ACC112 (cell line): Measurements from ENCODE around the gene ADGRV1.

ENCODE experiments used
- H2AFZ ChIP-seq: fragments of 200-600 bp; sonication (generic); one replicate; pipeline ENCODE4 v1.6.0; 2017; ENCODE audit warnings: antibody characterized with exemption, low read length; ENCODE audit not compliant: unreplicated experiment
- H3K27ac ChIP-seq: fragments of 200-600 bp; sonication (generic); 2 replicates; pipeline ENCODE4 v1.5.1; 2014; ENCODE audit warnings: low read depth, mild to moderate bottlenecking, antibody characterized with exemption, low read length, moderate library complexity
- H3K27me3 ChIP-seq: fragments of 200-600 bp; sonication (generic); 2 replicates; pipeline ENCODE4 v1.6.1; 2014; ENCODE audit warnings: mild to moderate bottlenecking, antibody characterized with exemption, low read length, moderate library complexity, mixed read lengths; ENCODE audit not compliant: insufficient read depth
- H3K36me3 ChIP-seq: fragments of 200-600 bp; sonication (generic); 2 replicates; pipeline ENCODE4 v1.6.1; 2016; ENCODE audit warnings: mild to moderate bottlenecking, antibody characterized with exemption, low read length, moderate library complexity, mixed read lengths; ENCODE audit not compliant: insufficient read depth
- H3K4me1 ChIP-seq: fragments of 200-600 bp; sonication (generic); one replicate; pipeline ENCODE4 v1.6.1; 2016; ENCODE audit warnings: low read length, mixed read lengths; ENCODE audit not compliant: insufficient read depth, unreplicated experiment, control insufficient read depth
- H3K4me3 ChIP-seq: fragments of 200-600 bp; sonication (generic); 2 replicates; pipeline ENCODE4 v1.5.1; 2014; ENCODE audit warnings: mild to moderate bottlenecking, low read depth, low read length
- H3K79me2 ChIP-seq: fragments of 200-600 bp; sonication (generic); one replicate; pipeline ENCODE4 v1.6.0; 2016; ENCODE audit warnings: low read length; ENCODE audit not compliant: control insufficient read depth, unreplicated experiment, insufficient read depth

ADGRV1 gene

DNA sequence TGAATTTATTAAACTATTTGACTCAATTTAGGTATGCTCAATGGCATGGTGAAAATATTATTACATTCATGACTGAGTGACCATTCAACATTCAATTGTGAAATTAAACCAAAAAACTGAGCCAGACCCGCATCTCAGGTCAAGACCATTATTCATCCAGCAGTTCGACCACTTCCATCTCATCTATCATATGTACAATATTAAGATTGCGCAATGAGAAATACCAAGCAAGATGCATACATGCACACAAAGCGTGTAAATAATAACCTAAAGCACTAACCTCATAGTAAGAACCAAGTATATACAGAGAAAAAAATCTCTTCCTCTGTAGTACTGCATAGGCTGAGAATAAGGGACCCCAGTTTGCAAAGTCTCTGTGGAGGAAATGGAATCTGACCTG is 310.2 kb downstream of the ADGRV1 start:
- Histone ChIP-seq H3K27ac (no peak overlapping the region), H3K4me3 (no peak overlapping the region), H3K36me3 (no peaks in the 10 kb centered on the region), H3K27me3 (no peaks in the 10 kb centered on the region), H3K79me2 (no peaks in the 10 kb centered on the region), H3K4me1 (no peaks in the 10 kb centered on the region), H2AFZ (no peak overlapping the region)

DNA sequence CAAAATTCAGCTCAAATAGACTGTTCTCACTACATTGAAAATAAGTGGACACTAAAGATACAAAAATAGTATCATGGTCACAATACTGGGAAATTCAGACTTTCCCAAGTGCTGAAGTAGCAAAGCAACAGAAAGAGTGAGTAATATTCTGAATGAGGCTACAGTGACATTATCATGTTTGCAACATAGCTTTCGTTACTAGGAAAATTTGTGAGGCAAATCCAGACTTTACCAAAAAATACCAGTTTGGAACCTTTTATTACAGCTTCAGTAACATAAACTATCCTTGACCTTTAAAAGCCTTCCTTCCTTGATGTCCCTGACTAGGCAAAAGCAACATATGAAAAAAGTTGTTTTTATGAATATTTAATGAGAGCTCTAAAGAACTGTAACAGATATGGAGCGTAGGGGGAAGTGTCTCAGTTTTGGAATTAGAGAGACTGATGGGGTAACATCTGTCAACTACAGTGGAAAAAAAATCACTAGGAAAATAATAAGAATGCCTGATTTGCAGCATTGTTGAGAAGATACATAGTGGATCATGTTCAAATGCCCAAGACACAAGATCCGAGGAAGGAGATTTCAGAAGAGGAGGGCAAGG is 312.9 kb downstream of the ADGRV1 start:
- no peaks in the 10 kb centered on the region for H3K79me2 ChIP-seq
- H3K27me3 ChIP-seq = no peaks in the 10 kb centered on the region
- no peaks in the 10 kb centered on the region for H3K4me1 ChIP-seq
- H3K36me3 ChIP-seq = no peaks in the 10 kb centered on the region
- no peak overlapping the region for H3K27ac ChIP-seq
- H3K4me3 ChIP-seq = no peak overlapping the region
- no peak overlapping the region for H2AFZ ChIP-seq

DNA sequence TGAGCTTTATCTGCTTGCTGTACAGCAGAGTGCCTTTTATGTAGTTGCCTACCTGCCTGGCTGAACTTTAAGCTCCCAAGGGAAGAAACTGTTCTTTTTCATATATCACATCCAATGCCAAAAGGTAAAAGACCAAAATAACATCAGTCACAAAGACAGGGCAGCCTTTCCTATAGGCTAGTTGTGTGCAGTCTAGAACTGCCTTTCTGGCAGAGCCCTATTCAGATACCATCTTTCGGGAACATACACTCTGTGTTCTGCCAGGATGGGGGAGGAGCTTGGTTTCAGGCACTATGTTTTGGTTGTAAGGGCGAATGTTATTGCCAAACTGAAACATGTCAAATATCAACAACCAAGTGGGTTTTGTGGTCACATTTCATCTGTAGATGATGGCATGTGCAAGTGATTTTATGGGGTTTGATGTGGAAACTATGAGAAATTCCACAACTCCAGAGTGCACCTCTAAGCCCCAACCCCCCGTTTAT is 314.5 kb downstream of the ADGRV1 start:
- Histone ChIP-seq H3K4me1 (no peaks in the 10 kb centered on the region), H3K27me3 (no peaks in the 10 kb centered on the region), H3K79me2 (no peaks in the 10 kb centered on the region), H3K4me3 (no peak overlapping the region), H3K27ac (no peak overlapping the region), H2AFZ (no peak overlapping the region), H3K36me3 (no peaks in the 10 kb centered on the region)

DNA sequence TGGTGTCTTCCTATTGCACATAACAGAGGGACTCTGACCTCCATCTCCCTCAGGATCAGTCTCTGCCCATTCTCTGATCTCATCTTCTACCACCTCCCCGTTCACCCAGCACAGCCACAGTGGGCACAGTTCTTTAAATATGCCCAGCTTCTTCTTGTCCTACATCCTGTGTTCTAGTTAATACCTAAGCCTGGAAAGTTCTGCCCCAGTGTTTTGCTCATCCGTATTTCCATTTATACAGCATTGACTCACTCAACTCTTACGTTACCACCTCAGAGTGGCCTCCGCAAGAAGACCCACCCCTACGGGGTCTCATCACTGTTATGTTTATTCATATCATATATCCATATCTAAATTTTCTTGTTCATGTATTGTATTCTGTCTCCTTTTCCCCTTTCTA is 315.5 kb downstream of the ADGRV1 start:
- Histone ChIP-seq H3K27me3 (no peaks in the 10 kb centered on the region), H3K4me1 (no peaks in the 10 kb centered on the region), H3K36me3 (no peaks in the 10 kb centered on the region)

DNA sequence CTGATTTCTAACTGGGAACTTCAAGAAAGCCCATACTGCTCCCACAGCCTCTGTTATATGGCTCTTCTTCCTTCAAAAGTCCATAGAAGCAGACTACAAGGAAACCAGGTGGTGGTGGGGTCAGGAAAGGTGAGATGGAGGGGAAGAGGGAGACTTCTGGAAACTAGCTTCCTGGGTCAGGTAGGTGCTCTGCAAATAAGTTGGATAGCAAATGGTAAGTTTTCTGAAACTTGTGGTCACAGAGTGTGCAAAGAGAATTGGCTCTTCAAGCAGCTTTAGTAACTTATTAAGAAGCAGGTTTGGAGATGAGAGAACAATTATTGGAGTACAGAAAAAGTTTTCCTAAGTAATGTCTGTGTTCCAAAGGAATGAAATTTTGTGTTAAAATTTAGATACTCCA is 316.9 kb downstream of the ADGRV1 start:
- Histone ChIP-seq H3K4me1 (no peaks in the 10 kb centered on the region), H3K79me2 (no peaks in the 10 kb centered on the region), H3K36me3 (no peaks in the 10 kb centered on the region), H3K27ac (no peak overlapping the region), H2AFZ (no peak overlapping the region), H3K27me3 (no peaks in the 10 kb centered on the region), H3K4me3 (no peak overlapping the region)

More for the DNA sequence above, 315.5 kb downstream of the ADGRV1 start:
- Histone ChIP-seq H3K27ac (no peak overlapping the region), H2AFZ (no peak overlapping the region), H3K79me2 (no peaks in the 10 kb centered on the region), H3K4me3 (no peak overlapping the region)

DNA sequence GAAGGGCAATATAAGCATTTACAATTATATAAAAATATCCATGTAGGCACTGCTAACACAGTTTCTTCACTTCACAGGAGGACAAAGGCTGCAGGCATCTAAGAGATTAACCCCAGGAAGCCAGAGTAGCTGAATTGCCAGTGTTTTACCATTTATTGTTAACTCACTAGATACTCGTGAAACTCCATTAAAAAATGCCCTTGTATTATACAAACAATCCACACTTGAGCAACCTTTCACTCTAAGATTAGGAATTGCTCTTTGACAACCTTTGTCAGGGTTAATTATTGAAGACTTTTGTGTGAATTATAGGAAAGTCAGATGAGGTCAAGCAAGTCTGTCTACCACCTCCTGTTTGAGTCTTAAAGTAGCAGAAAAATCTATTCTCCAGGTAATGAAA is 317.8 kb downstream of the ADGRV1 start:
- no peak overlapping the region for H3K4me3 ChIP-seq
- no peaks in the 10 kb centered on the region for H3K36me3 ChIP-seq
- H2AFZ ChIP-seq = no peak overlapping the region
- no peaks in the 10 kb centered on the region for H3K27me3 ChIP-seq
- H3K27ac ChIP-seq = no peak overlapping the region
- no peaks in the 10 kb centered on the region for H3K4me1 ChIP-seq
- no peaks in the 10 kb centered on the region for H3K79me2 ChIP-seq

DNA sequence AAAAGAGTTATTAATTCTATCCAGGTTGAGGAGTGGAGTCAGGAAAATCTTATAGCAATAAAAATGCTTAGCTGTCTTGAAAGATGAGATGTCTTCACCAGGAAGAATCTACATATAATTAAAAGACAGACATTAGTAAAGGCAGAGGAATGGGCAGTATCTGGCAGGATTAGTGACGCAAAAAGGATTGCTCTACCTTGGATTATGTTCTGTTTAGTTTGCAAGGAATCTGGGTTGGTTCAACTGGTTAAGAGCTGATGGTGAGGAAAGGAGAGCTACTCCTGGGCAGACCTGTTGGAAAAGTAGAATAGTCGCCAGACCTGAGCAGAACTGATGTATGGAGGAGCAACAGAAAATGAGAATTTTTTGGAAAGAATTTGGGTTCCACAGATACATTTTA is 318.5 kb downstream of the ADGRV1 start:
- Histone ChIP-seq H3K36me3 (no peaks in the 10 kb centered on the region), H3K27ac (no peak overlapping the region), H2AFZ (no peak overlapping the region), H3K4me3 (no peak overlapping the region), H3K79me2 (no peaks in the 10 kb centered on the region), H3K27me3 (no peaks in the 10 kb centered on the region), H3K4me1 (no peaks in the 10 kb centered on the region)

DNA sequence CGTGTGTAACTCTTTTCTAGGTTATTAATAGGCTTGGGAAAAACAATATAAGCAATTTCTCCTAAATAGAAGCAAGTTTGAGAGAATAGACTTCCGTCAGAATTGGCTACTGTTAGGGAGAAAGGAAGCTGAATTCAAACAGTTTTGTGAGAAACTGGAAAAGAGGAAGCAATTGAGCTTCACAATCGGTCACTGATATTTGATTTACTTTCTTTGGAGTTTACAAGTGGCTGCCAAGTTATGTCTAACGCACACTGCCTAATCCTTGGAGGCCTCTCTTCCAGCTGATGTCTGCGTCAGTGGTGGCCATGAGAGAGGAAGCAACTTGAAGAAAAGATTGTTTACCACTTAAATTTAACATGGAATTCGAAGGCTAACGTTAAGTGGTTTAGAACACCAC is 319.5 kb downstream of the ADGRV1 start:
- Histone ChIP-seq H3K4me3 (no peak overlapping the region), H3K4me1 (no peaks in the 10 kb centered on the region), H3K36me3 (no peaks in the 10 kb centered on the region), H3K27ac (no peak overlapping the region), H2AFZ (no peak overlapping the region), H3K27me3 (no peaks in the 10 kb centered on the region), H3K79me2 (no peaks in the 10 kb centered on the region)

DNA sequence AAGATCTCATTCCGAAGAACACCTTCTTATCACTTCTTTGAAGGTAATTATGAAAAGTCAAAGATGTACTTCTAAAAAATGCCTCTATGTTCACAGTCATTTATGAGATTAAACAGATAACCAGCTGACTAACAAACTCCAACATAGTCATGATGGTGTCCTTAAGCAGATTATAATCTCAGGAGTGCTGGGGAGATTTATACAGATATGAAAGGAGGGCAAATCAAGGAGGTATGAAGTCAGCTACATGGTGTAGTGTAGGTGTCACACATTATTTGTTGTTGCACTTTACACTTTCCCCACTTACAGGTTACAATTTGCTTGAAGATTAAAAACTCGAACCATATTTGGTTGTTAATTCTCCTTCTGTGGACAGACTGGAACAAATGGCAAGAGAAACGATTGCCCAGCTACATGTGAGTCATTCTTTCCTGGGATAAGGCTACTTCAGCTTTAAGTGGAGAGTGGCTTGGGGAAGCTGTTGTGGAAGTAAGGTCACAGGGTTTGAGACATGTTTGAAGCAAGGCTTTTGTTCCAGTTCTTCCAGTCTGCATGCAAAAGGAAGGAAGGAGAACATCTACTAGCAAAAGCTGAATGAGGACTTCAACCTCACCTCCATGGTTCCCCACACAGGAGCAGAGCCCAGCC is 320.1 kb downstream of the ADGRV1 start:
- Histone ChIP-seq H3K79me2 (no peaks in the 10 kb centered on the region), H3K36me3 (no peaks in the 10 kb centered on the region), H2AFZ (no peak overlapping the region), H3K27me3 (no peaks in the 10 kb centered on the region), H3K4me1 (no peaks in the 10 kb centered on the region), H3K4me3 (no peak overlapping the region), H3K27ac (no peak overlapping the region)

DNA sequence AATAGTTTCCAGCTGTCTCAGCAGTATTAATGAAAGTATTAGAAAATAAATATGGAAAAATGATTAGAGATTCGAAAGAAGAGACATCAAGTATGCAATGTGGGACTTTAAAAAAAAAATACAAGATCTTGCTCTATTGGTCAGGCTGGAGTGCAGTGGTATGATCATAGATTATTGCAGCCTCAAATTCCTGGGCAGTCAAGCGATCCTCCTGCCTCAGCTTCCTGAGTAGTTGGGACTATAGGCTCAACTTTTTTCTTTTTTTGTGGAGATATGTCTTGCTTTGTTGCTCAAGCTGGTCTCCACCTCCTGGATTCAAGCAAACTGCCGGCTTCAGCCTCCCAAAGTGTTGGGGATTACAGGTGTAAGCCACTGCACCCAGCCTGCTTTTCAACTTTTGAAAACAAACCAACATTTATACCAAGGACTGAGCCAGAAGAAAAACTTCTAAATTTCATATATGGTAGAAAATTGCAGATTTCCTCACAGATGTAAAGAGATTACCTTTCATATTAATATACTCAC is 323.1 kb downstream of the ADGRV1 start:
- Histone ChIP-seq H3K27ac (no peak overlapping the region), H3K27me3 (no peaks in the 10 kb centered on the region), H2AFZ (no peak overlapping the region), H3K4me1 (no peaks in the 10 kb centered on the region), H3K36me3 (no peaks in the 10 kb centered on the region), H3K79me2 (no peaks in the 10 kb centered on the region), H3K4me3 (no peak overlapping the region)

DNA sequence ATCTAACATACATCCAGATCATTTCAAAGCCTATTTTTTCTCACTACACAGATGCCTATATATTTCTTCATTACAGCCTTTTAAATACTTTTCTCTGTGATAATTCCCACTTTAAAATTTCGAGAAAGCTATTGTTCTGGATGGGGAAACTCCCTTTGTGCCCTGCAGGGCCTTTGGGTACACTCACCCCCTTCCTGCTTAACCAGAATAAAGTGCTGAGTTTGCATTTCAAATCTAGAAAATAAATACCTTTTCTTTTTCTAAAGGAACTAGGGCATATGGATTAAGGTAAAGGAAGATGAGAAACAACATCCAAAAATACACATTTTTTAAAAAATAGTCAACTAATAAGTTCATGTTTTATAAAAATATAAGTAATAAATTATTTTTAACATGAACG is 323.9 kb downstream of the ADGRV1 start:
- Histone ChIP-seq H3K36me3 (no peaks in the 10 kb centered on the region), H3K4me1 (no peaks in the 10 kb centered on the region), H2AFZ (no peak overlapping the region), H3K79me2 (no peaks in the 10 kb centered on the region), H3K27me3 (no peaks in the 10 kb centered on the region), H3K4me3 (no peak overlapping the region), H3K27ac (no peak overlapping the region)
